OCI-M2 (cell line): ENCODE data around the gene VAPA.

Source experiments
- DNase-seq: peaks from one replicate; lab custom pipeline; 2025; ENCODE audit not compliant: unreplicated experiment; lab: John Stamatoyannopoulos, UW

VAPA gene

GRCh38 chr18:9968081-9968848 is 54.4 kb downstream of the VAPA start:
- no peak for DNase-seq

- no peak for DNase-seq
Measured at GRCh38 chr18:9969247-9969646, 55.4 kb downstream of the VAPA start.

- DNase-seq = peak; percentile 28
Measured at GRCh38 chr18:9971313-9971920, 57.6 kb downstream of the VAPA start.

GRCh38 chr18:9973470-9973869 is 59.7 kb downstream of the VAPA start:
- DNase-seq = no peak

- DNase-seq = no peak
Measured at GRCh38 chr18:9974279-9974915, 60.6 kb downstream of the VAPA start.

- no peak for DNase-seq
Measured at GRCh38 chr18:9975658-9976057, 61.8 kb downstream of the VAPA start.

- no peak for DNase-seq
Measured at GRCh38 chr18:9982711-9983110, 68.9 kb downstream of the VAPA start.

- no peak for DNase-seq
Measured at GRCh38 chr18:9984080-9984479, 70.3 kb downstream of the VAPA start.

- no peak for DNase-seq
Measured at GRCh38 chr18:9985641-9986040, 71.8 kb downstream of the VAPA start.

- DNase-seq = no peak
Measured at GRCh38 chr18:9986156-9986930, 72.5 kb downstream of the VAPA start.

GRCh38 chr18:9987345-9987744 is 73.5 kb downstream of the VAPA start:
- DNase-seq = no peak

GRCh38 chr18:9987931-9988330 is 74.1 kb downstream of the VAPA start:
- DNase-seq = no peak

GRCh38 chr18:9988665-9989064 is 74.8 kb downstream of the VAPA start:
- DNase-seq = no peak

- no peak for DNase-seq
Measured at GRCh38 chr18:9989481-9989880, 75.7 kb downstream of the VAPA start.

GRCh38 chr18:9991011-9992000 is 77.5 kb downstream of the VAPA start:
- no peak for DNase-seq

- DNase-seq = no peak
Measured at GRCh38 chr18:9992300-9992972, 78.6 kb downstream of the VAPA start.

GRCh38 chr18:9992973-9993520 is 79.2 kb downstream of the VAPA start:
- no peak for DNase-seq

GRCh38 chr18:9993521-9994025 is 79.8 kb downstream of the VAPA start:
- no peak for DNase-seq

- no peak for DNase-seq
Measured at GRCh38 chr18:9994026-9994570, 80.3 kb downstream of the VAPA start.
